Bronchial epithelial cell (primary cell): ENCODE data around the gene TPM1. TPM values are rescaled to one million over a fixed set of nuclear protein-coding genes. Genes with fewer than 3 reads are reported as not detected.

Experiments used
- DNase-seq: peaks from one replicate; pipeline ENCODE4 v3.0.0-alpha.2; 2010; ENCODE audit warnings: low read depth
- FAIRE-seq: peaks from 2 replicates; lab custom pipeline; 2011; peaks lifted over from hg19 to GRCh38; lab: Jason Lieb, UNC
- H3K27me3 ChIP-seq: 2 replicates; pipeline ENCODE4 v1.5.1; 2011; ENCODE audit warnings: low read length; ENCODE audit not compliant: control insufficient read depth, insufficient read depth
- H3K36me3 ChIP-seq: 2 replicates; pipeline ENCODE4 v1.5.1; 2011; ENCODE audit warnings: low read length; ENCODE audit not compliant: control insufficient read depth, insufficient read depth
- H3K4me3 ChIP-seq: 2 replicates; pipeline ENCODE4 v1.5.1; 2011; ENCODE audit warnings: mild to moderate bottlenecking, low read depth, low read length, control low read depth
- total RNA-seq: library from RNA; depleted of rRNA; stranded (reverse); fragments of >200 nt; gene quantifications from 2 replicates; pipeline ENCODE4 v1.2.1, GENCODE V29; 2014
- TF ChIP-seq, protein P1 (sequence below): IDR thresholded peaks from 2 replicates; pipeline ENCODE4 v1.5.1; 2011; ENCODE audit warnings: mild to moderate bottlenecking, moderate library complexity, low read length, control low read depth, inconsistent platforms; ENCODE audit not compliant: insufficient read depth, severe bottlenecking

Gene TPM1
- total RNA-seq, 1 donor from 2014 or later = 111 TPM

DNA sequence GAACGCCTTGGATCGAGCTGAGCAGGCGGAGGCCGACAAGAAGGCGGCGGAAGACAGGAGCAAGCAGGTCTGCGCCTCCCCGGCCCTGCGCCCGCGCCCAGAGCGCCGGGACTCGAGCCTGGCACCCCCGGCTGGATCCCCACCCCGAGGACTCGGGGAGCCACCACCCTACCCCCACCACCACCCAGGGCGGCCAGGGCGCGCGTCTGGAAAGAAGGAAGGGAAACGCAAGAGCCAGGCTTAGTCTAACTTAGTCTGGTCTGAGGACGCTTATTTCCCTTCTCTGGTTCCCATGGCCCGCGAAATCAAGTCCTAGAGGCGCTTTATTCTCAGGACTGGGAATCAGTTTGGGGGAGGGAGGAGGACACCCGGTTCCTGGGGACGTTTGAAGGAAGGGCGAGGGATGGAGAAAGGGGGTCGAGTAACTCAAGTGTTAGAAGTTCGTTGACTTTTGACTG is 359 bp downstream of the TPM1 start:
- no peaks in the 10 kb centered on the region for H3K27me3 ChIP-seq
- H3K36me3 ChIP-seq = peaks cover 1% of the 10 kb centered on the region
- DNase-seq = no peak
- TF ChIP-seq, protein P1, sequence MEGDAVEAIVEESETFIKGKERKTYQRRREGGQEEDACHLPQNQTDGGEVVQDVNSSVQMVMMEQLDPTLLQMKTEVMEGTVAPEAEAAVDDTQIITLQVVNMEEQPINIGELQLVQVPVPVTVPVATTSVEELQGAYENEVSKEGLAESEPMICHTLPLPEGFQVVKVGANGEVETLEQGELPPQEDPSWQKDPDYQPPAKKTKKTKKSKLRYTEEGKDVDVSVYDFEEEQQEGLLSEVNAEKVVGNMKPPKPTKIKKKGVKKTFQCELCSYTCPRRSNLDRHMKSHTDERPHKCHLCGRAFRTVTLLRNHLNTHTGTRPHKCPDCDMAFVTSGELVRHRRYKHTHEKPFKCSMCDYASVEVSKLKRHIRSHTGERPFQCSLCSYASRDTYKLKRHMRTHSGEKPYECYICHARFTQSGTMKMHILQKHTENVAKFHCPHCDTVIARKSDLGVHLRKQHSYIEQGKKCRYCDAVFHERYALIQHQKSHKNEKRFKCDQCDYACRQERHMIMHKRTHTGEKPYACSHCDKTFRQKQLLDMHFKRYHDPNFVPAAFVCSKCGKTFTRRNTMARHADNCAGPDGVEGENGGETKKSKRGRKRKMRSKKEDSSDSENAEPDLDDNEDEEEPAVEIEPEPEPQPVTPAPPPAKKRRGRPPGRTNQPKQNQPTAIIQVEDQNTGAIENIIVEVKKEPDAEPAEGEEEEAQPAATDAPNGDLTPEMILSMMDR = no peak
- no peak for FAIRE-seq
- H3K4me3 ChIP-seq = peak overlapping the region; percentile 79

DNA sequence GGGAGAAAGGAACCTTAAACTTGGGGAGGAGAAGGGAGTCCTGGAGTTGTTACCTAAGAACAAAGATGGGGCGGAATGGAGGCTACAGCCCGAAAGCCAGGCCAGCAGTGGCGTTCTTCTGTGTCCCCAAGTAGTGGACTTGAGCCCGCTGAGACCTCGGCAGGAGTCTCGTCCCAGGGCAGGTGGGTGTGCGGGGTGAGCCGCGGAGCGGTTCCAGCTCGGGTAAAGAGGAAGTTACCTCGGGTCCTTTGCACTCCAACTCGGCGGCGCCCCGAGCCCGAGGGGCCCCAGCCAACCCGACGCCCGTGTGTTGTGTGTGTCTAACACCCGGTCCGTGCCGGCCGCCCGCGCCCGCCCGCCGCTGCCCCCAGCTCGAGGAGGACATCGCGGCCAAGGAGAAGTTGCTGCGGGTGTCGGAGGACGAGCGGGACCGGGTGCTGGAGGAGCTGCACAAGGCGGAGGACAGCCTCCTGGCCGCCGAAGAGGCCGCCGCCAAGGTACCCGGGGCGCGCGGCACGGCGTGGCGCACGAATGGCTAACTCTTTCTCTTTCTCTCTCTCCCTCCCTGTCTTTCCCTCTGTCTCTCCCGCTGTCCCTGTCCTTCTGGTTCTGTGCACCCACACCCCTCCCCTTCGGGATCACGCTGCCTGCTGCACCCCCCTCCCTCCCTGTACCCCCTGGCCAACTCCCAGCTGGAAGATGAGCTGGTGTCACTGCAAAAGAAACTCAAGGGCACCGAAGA is 959 bp downstream of the TPM1 start:
- Histone ChIP-seq H3K4me3 (peak overlapping the region; percentile 79), H3K27me3 (no peaks in the 10 kb centered on the region), H3K36me3 (peaks cover 1% of the 10 kb centered on the region)
- TF ChIP-seq, protein P1 = no peak
- DNase-seq (no peak), FAIRE-seq (no peak)

DNA sequence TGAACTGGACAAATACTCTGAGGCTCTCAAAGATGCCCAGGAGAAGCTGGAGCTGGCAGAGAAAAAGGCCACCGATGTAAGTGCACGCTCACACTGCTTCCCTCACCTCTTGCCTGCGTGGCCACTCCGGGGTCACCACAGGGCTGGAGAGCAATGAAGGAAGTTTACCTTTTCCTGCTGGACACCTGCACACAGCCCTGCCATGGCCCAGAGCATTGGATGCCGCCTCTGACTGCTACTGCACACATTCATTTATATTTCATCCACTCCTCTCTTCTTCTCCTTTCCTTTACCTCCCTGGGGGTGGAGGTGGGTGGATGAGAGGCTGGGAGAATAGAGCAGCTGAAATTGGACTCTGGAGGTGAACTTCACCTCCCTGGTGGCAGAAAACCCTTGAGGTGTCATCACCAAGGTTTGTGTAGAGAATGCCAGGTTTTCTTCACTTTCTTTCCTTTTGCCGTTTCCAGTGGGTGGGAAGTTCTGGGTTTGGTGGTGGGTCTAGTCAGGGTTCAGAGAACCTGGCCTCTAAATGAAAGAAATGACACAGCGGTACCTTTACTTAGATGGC is 1.6 kb downstream of the TPM1 start:
- DNase-seq = no peak
- TF ChIP-seq, protein P1 = no peak
- H3K4me3 ChIP-seq = peak overlapping the region; percentile 79
- H3K27me3 ChIP-seq = no peaks in the 10 kb centered on the region
- H3K36me3 ChIP-seq = peaks cover 1% of the 10 kb centered on the region
- FAIRE-seq = no peak

DNA sequence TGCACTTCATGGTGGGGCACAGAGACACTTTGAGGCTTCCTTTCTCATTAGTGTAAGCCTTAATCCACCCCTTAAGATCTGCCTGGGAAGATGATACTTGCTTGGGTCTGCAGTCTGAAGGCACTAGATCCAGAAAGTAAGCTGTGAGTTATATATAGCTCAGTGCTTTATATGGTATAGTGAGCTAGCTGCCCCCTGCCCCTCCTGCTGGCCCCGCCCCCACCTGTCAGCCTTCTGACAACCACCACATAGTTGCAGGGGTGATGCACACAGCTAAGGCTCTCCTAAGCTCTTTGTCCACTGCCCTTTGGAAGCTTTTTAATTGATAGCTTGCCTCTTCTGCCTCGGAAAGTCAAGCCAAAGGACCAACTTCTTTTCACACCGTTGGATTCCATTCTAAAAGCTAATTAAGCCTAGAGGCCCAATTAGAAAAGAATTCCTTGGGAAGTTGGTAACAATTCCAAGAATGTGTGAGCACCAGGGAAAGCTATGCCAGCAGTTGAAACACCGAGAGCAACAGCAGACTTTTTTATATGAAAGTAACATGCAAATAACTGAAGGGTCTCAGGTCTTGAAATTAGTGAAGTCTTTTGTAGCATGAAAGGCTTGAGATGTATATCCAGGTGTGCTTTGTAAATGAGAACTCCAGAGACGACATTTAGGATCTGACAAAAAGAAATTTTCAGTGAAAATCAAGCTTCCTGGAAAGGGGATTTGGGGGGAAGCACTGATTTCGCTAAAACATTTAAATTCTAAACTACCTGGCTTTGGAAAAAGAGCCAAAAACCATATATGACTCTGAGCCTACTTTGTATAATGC is 2.3 kb downstream of the TPM1 start:
- FAIRE-seq (no peak), DNase-seq (no peak)
- Histone ChIP-seq H3K4me3 (peak overlapping the region; percentile 79), H3K36me3 (peaks cover 2% of the 10 kb centered on the region), H3K27me3 (no peaks in the 10 kb centered on the region)
- TF ChIP-seq, protein P1 = no peak

DNA sequence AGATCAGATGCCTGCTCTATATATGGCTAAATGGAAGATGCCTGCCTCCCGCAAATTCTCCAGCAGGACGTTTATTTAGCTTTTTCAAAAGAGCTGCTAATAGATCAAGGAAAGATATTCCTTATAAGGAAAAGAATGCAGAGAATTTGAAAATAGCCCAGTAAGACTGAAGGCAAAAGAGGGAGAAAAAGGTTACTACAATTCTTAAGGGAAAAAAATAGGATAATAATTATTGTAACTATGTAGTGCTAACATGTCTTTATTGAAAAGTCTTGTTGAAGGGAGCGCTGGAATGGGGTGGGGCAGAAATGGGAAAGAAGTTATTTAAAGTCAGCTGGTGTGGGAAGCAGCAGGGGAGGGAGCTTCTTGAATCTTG is 2.9 kb downstream of the TPM1 start:
- no peak for DNase-seq
- peak overlapping the region; percentile 79 for H3K4me3 ChIP-seq
- no peak for FAIRE-seq

More for the DNA sequence above, 2.9 kb downstream of the TPM1 start:
- TF ChIP-seq, protein P1 = no peak
- Histone ChIP-seq H3K27me3 (no peaks in the 10 kb centered on the region), H3K36me3 (peaks cover 6% of the 10 kb centered on the region)
